ENCODE results near the gene CDS2. TPM values are rescaled to one million over a fixed set of nuclear protein-coding genes. Genes with fewer than 3 reads are reported as not detected.

CDS2 gene
- polyA plus RNA-seq, 2 of the 4 experiments (the other 2 are of a cell fraction), result 44.0 to 106 TPM

- H3K9me3 ChIP-seq, result no peaks in the 10 kb centered on the region
- TF ChIP-seq CTCF (IDR thresholded peaks at IDR 0.05), result no peak
- H3K4me3 ChIP-seq, result no peak overlapping the region
- ChIA-PET CTCF (interaction anchor here (0.6 to 2.9 kb wide), 5 partner anchors 8 to 452 kb away, joined by 3 to 24 read pairs (median 11); partner anchors contain the start of gene CDS2), POLR2A (no interaction called here)
- 82% methylated on average over 11 of the region's 11 CpGs for WGBS (ENCODE audit: missing lambda C conversion rate)
- FAIRE-seq (no peak), ATAC-seq (no peak), DNase-seq (ENCODE audit: low read depth in 1 of 2, low spot score in 1 of 2) (no peak)
- H3K27ac ChIP-seq, result no peak overlapping the region
- H3K4me2 ChIP-seq, result no peak overlapping the region
- no peaks in the 10 kb centered on the region for H3K4me1 ChIP-seq
These were observed 70.5 kb downstream of the CDS2 start for GRCh38 chr20:5197270-5197827.

GRCh38 chr20:5197847-5198650 lies 71.2 kb downstream of the CDS2 start:
- no peak for FAIRE-seq
- ChIA-PET CTCF (interaction anchor here (0.6 to 1.8 kb wide), 5 partner anchors 7 to 453 kb away, joined by 3 to 14 read pairs (median 7); partner anchors contain the start of gene CDS2), POLR2A (no interaction called here)

More at GRCh38 chr20:5197847-5198650, 71.2 kb downstream of the CDS2 start:
- WGBS (ENCODE audit: missing lambda C conversion rate), result 86% methylated on average over 10 of the region's 10 CpGs
- DNase-seq (ENCODE audit: low read depth in 1 of 2, low spot score in 1 of 2), result no peak
- 0 out of 6 replicates have a peak, but pooled peaks of 1 of the 2 experiments have one; percentile 35 for ATAC-seq
- H3K9me3 ChIP-seq, result no peaks in the 10 kb centered on the region
- H3K4me2 ChIP-seq, result no peak overlapping the region
- no peak overlapping the region for H3K4me3 ChIP-seq
- no peaks in the 10 kb centered on the region for H3K4me1 ChIP-seq
- TF ChIP-seq GATA3 (IDR thresholded peaks at IDR 0.05; ENCODE audit: borderline replicate concordance), result no peak
- TF ChIP-seq RCOR1 (IDR thresholded peaks at IDR 0.05; ENCODE audit: low read depth, low read length), result no peak
- TF ChIP-seq BHLHE40 (IDR thresholded peaks at IDR 0.05; ENCODE audit: low read depth, low read length), result no peak
- no peak for TF ChIP-seq REST (IDR thresholded peaks at IDR 0.05)
- TF ChIP-seq USF2 (IDR thresholded peaks at IDR 0.05), result no peak
- no peak for TF ChIP-seq HMGXB4 (CRISPR knock-in tag; IDR thresholded peaks at IDR 0.05; ENCODE audit: borderline replicate concordance)
- TF ChIP-seq RAD21 (conservative IDR thresholded peaks at IDR 0.05 in 1 of 2, IDR thresholded peaks at IDR 0.05 in 1 of 2), result no peak
- no peak for TF ChIP-seq HOXB13 (CRISPR knock-in tag; IDR thresholded peaks at IDR 0.05; ENCODE audit: low read depth)
- no peak for TF ChIP-seq RNF2 (IDR thresholded peaks at IDR 0.05; ENCODE audit: borderline replicate concordance, low read depth)
- TF ChIP-seq ZC3H11A (IDR thresholded peaks at IDR 0.05), result no peak
- TF ChIP-seq EHF (CRISPR knock-in tag; IDR thresholded peaks at IDR 0.05), result no peak
- no peak for TF ChIP-seq CHD4 (IDR thresholded peaks at IDR 0.05; ENCODE audit: borderline replicate concordance)
- no peak for TF ChIP-seq ZSCAN20 (CRISPR knock-in tag; IDR thresholded peaks at IDR 0.05)
- TF ChIP-seq JUN (IDR thresholded peaks at IDR 0.05), result no peak
- H3K27ac ChIP-seq, result no peak overlapping the region
